GM19023 (cell line): ENCODE data around the gene SLC26A8.
A peak's percentile ranks its signal among the peaks of the same experiment; 100 is the strongest.
"Not testable (repeated sequence)": the region's sequence is repeated elsewhere in the genome, so short reads cannot be mapped to it uniquely, and the experiment has no call there.

Experiments
- ATAC-seq: cut with Tn5 transposase; IDR thresholded peaks from one replicate; pipeline ENCODE4 v1.9.1; 2021; ENCODE audit warnings: mild to moderate bottlenecking, moderate library complexity; ENCODE audit not compliant: unreplicated experiment

Gene SLC26A8

DNA sequence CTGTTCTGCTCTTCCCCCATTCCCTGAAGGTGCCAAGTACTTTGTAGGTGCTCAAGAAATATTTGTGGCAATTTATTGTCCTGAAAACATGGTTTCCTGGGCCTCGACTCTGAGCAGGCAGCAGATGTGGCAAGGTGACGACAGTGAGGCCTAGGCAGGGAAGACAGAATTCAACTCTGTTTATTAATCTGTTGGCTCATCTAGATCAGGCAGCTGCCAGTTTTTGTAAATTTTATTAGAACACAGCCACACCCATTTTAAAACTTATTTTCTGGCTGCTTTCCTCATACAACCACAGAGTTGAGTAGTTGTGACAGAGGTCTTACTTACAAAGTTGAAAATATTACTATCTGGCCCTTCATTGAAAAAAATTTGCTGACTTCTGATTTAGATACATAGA, 27.7 kb upstream of the SLC26A8 start:
- ATAC-seq, result no peak

DNA sequence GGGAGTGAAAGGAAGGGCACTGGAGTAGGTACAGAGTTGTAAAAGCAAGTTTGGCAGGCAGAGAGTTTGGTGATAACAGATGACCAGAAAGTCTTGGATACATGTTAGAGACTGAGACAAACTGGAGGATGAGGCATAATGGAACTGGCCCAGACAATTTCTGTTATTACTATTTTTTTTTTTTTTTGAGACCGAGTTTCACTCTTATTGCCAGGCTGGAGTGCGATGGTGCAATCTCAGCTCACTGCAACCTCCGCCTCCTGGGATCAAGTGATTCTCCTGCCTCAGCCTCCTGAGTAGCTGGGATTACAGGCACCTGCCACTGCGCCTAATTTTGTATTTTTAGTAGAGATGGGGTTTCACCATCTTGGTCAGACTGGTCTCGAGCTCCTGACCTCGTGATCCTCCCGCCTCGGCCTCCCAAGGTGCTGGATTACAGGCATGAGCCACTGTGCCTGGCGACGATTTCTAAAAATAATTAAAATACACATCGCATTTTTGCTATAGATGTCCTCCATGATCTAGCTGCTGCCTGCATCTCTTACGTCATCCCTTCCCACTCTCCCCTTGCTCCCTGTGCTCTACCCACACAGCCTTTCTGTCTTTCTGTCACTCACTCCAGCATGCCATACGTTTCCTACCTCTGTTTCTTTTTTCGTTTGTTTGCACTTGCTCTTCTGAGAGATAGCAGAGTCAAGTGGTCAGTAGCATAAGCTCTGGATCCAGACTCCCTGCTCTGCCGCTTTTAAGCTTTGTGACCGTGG, 26.7 kb upstream of the SLC26A8 start:
- ATAC-seq, result no peak

DNA sequence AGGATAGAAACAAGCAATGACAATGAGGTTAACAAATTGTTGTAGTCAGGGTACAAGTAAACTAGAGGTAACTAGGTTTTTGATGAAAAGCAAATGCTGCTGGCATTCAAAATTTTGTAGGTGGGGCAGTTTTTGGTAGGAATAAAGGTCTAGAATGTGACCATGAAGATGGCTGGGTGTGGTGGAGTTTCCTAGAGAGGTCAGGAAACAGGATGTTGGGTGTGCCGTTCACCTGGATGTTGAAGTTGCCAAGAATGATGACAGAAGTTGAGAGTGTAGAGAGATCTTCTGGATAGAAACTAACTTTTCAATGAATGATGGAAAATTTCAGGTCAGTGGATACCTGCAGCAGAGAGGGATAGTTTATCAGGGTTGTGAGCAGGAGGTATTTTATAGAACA, 25.9 kb upstream of the SLC26A8 start:
- no peak for ATAC-seq

DNA sequence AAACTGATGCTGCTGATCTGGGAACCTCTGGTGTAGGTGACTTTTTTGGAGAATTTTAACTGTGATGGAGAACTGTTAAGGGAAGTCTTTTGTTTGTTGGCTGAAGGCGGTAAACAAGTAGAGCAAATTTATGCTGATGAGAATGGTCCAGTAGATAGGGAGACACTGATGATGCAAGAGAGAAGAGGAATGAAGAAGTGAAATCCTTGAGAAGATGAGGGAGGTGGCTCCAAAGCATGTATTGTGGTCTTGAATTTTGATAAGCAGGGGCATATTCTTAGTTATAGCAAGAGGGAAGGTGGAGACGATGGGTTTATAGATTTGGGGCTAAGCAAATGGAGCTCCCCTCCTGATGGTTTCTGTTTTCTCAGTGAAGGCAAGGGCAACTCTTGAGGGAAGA, 25.1 kb upstream of the SLC26A8 start:
- ATAC-seq, result no peak

DNA sequence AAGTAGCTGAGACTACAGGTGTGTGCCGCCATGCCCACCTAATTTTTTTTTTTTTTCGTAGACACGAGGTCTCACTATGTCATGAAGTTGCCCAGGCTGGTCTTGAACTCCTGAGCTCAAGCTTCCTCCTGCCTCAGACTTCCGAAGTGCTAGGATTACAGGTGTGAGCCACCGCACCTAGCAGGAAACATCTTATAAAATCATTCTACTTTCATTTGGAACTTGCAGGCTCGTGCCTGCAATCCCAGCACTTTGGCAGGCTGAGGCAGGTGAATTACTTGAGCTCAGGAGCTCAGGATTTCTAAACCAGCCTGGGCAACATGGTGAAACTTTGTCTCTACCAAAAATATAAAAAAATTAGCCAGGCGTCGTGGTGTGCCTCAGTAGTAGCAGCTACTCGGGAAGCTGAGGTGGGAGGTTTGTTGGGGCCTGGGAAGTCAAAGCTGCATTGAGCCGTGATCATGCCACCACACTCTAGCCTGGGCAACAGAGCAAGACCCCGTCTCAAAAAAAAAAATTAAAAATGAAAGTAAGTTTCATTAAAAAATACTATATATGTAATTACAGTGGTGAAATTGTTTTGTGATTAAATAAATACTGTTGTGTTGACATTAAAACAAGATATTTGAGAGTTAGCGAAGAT, 18.3 kb upstream of the SLC26A8 start:
- no peak for ATAC-seq

DNA sequence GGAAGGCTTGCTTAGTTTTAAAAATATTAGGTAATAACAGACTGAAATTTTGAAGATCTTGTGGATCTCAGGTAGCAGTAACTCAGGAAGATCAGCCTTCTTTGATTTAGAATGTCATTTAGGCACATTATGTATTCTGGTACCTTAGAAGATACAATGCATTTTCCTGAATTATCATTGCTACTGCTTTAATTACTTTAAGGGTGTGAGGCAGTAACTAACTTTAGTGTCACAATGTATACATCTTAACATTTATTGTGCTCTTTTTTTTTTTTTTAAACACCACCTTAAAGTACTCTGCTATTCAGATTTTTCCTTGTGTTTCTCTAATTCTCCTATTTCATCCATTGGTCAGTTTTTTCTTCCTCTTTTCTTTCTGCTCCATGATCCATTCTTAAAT, 16.5 kb upstream of the SLC26A8 start:
- no peak for ATAC-seq

DNA sequence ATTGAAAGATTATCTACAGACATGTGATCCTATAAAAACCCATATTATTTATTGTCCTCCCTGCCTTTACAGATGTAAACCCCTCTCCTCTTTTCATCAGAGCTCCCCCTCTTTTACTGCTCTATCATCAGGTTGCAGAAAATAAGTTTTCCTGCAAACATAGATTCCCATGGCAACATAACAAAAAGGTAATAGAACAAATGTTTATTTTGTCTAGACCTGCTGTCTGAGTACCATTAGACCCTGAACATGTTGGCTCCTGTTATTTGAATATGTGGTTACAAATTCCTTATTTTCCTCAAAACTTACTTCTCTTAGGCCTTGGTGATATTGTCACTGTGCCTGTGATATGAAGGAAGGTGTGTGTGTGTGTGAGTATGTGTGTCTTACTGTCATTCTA, 14.7 kb upstream of the SLC26A8 start:
- ATAC-seq, result no peak

DNA sequence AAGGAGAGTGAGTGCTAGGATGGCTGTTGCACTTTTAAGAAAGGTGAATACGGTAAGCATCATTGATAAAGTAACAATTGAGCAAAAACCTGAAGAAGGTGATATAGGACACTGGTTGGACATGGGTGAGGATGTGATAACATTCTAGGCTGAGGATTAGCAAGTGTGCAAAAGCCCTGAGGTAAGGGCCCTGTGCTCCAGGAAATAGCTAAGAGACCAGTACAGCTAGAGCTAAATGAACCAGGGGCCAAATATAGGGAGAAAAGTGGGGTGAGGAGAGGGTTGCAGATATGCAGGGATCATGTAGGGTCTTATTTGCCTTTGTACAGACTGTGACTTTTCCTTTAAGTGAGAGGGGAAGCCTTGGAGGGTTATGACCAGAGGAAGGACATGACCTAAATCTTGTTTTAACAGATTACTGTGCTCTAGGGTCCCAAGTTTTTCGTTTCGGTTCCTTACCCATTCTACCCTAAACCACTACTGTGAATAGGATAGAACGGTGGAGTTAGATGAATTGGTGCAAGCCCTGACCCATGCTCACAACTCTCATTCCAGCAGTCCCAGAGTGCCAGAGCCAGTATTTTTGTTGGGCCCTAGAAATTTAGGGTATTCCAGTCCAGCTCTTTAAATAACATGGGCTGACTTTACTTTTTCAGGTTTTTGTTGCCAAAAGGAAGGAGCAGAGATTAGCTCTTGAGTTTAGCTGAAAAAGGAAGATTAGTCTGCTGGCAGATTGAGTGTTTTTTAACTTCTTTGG, 13.9 kb upstream of the SLC26A8 start:
- no peak for ATAC-seq

DNA sequence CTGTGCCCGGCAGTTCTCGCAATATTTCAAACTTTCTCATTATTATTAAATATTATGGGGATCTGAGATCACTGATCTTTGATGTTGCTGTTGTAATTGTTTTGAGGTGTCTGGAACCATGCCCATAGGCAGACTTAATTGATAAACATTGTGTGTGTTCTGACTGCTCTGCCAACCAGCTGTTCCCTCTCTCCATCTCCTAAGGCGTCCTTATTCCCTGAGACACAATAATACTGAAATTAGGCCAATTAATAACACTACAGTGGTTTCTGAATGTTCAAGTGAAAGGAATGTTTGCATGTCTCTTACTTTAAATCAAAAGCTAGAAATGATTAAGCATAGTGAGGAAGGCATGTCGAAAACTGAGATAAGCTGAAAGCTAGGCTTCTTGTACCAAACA, 10.8 kb upstream of the SLC26A8 start:
- ATAC-seq, result no peak

DNA sequence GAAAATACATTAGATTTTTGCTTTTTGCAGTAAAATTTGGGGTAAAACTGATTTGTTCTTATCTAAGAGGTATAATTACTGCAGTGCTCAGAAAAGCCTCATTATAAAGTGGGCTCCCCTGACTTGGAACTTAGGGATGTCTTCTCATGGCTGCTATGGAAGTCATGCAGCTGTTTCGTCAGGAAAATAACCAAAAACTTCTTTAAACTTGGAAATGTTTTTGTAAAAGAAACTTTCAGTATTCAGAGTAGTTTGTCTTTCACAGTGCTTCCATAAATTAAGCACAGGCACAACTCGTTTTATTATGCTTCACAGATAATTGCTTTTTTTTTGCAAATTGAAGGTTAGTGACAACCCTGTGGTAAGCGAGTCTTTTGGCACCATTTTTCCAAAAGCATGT, 10.0 kb upstream of the SLC26A8 start:
- no peak for ATAC-seq

DNA sequence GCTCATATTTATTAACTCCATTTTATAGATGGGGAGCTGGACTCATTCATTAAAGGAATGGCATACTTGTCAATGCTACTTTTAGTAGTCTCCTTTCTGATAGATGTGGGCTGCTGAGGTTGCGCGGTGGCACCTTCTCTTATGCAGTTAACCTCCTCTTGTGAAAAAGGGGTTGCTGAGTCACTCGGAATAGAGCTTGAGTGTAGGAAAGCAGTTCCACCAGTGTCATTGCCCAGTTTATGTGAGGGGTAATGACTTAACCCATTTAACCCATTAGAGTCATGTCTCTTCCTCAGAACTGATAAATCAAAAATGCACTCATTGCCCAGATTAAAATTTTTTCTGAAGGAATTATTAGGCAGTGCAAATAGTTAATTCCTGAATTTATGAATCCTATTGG, 9.5 kb upstream of the SLC26A8 start:
- no peak for ATAC-seq

DNA sequence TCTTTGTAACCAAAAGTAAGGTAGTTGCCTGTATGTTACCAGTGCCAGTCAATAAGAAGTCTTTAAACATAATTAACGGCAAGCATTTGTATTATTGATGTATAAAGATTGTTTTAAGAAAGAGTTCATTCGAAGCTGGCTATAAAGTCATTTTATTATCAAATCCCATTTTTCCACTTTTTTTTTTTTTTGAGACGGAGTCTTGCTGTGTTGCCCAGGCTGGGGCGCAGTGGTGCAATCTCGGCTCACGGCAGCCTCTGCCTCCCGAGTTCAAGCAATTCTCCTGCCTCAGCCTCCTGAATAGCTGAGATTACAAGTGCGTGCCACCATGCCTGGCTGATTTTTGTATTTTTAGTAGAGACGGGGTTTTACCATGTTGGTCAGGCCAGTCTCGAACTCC, 8.7 kb upstream of the SLC26A8 start:
- ATAC-seq, result not testable (repeated sequence)

DNA sequence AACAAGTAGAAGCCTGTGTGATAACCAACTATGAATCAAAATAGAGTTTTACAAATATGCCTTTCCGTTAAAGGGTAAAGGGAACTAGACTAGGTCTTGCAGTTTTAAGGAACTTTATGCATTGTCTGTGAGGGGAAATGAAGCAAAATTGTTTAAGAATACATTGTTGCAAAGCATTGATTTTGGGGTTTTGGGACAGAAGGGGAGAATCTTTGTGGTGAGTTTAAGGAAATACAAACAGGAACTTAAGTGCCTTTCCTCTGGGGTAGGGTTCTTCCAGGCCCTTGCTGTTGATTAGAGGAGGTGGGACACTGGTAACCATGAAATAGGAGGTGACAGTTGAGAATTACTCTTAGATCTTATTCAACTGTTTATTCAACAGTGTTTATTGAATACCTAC, 7.8 kb upstream of the SLC26A8 start:
- ATAC-seq, result no peak

DNA sequence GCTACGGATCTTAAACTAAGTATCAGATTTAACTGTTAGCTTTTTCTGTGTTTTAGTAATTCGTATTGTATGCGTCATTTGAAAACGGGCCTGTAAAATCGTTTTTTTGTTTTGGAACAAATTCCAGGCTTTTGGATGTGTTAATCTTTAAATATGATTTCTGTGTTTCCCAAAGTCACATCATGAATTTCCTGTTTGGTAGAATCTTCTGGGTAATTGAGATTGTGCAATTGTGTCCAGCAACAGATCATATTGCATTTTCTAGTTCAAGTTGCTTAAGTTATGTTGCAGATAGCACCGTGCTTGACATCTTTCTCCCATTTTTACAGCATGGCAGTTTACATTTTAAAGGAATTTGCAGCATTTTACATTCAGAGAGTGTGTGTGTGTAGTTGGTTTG, 5.0 kb upstream of the SLC26A8 start:
- no peak for ATAC-seq

DNA sequence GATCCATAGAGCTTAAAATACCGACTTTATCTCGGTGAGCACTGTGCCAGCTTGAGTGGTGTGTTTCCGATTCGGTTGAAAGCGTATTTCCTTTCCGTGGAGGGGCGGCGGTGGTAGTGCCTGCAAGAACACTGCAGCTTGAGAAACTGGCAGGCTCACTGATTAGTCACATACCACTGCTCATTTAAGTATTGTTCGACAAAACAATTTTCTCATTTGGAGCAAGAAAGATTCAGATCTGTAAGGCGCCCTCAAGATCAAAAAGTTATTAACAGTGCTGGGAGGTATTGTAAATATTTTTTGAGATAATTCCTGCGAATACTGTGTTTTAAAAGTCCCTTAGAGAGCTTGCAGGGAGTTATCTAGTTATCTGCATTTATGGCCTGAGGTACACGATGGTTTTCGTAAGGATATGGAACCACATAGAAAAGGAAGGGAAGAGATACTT, 4.5 kb upstream of the SLC26A8 start:
- no peak for ATAC-seq

DNA sequence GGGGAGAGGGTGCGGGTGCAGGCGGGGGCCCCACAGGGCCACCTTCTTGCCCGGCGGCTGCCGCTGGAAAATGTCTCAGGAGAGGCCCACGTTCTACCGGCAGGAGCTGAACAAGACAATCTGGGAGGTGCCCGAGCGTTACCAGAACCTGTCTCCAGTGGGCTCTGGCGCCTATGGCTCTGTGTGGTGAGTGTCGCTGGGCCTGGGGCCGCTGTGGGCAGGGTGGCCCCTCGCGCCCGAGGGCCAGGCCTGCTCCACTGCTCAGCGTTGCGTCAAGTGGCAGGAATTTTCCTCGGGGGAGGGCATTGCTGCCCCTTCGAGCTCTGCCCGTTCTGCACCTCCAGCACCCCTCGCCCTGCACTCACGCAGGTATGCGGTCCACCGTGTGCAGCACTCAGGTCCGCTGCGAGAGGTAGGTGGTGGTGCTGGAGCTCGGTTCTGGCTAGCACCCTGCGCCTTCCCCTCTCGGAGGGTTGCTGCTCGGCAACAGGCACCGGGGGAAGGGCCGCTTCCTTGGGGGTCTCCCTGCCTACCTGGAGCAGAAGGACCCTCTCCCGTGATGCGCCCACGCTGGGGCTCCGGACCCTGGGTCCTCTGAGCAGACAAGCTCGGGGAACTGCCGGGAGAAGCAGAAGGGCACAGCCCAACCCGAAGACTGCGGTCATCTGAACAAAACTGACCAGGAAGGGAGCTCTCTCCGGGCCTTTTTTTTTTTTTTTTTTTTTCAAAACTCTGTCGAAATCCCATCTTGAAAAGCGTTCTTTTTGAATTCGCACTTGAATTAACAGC, 3.8 kb upstream of the SLC26A8 start:
- peak; percentile 28 for ATAC-seq

DNA sequence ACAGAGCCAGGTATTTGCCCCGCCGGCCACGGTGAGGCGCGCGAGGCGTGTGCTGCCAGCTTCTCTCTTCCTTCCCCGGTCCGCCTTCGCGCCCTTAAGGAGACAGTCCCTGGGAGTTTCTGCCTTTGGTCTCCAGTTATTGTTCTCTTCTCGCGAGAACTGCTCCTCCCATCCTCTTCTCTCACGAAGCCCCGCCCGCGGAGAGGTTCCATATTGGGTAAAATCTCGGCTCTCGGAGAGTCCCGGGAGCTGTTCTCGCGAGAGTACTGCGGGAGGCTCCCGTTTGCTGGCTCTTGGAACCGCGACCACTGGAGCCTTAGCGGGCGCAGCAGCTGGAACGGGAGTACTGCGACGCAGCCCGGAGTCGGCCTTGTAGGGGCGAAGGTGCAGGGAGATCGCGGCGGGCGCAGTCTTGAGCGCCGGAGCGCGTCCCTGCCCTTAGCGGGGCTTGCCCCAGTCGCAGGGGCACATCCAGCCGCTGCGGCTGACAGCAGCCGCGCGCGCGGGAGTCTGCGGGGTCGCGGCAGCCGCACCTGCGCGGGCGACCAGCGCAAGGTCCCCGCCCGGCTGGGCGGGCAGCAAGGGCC, 3.2 kb upstream of the SLC26A8 start, which contains the start of gene MAPK14:
TSS of gene MAPK14 (plus strand) at position 308 of the 587 bp plus-strand sequence. CDS start 350 bp downstream, outside the sequence.
- ATAC-seq, result peak; percentile 80

DNA sequence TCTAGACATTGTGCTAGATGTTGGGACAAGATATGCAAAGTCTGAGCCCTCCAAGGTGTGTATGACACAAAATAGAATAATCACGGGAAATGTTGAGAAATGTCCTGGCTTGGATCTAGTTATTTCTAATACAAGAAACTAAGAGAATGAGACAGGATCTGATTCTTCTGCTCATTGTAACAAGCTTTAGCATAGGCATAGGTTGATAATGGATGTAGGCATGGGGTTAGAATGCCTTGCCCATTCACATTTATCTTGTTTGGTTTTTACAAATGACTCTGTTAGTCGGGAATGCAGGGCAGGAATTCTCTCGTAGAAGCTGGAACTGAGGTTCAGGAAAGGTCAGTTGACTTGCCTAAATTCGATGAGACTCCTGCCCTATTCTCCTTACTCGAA, 1.5 kb upstream of the SLC26A8 start:
- ATAC-seq, result no peak

DNA sequence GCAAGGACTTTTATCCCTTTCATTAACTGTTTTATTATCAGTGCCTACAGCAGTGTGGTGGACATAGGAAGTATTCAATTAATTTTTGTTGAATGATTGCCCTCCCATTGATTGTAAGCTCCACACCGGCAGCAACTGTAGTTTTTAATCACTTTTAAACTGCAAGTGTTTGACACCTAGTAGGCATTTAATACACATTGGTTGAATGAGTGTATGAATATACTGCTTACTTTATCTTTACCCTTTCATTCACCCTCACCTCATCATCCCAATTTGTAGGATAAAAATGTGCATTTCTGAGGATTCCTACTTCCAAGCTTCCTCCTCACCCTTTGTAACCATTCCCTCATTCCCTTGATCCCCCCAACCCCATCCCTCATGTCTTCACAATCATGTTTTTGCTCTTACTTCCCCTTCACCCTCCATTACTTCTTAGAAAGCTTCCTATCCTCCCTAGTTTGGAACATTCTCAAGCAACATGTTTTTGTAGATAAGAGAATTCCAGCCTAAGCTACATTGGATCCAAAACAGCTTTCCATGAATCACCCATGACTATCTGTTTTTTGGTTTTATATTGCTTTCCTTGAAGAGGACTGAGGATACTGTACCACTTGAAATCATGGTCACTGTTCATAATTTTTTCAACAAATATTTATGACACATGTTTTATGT, 955 bp upstream of the SLC26A8 start:
- no peak for ATAC-seq

DNA sequence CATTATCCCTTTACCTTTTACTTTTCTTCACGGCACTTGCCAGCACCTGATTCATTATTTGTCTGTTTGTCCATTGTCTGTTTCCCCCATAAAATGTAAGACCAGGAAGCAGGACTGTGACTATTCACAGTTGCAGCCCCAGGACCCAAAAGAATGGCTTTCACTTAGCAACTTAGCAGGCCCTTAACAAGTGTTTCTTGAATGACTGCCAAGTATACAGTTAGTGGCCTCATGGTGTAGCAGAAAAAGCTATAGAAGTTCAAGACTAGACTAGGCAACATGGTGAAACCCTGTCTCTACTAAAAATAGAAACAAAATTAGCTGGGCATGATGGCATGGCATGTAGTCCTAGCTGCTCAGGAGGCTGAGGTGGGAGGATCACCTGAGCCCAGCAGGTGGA, 4.3 kb downstream of the SLC26A8 start:
- no peak for ATAC-seq
